Measurements from ENCODE around the gene PRKN. TPM values are rescaled to one million over a fixed set of nuclear protein-coding genes. Genes with fewer than 3 reads are reported as not detected.

PRKN gene
- total RNA-seq, 1 experiment from 2014 or later, result not detected

DNA sequence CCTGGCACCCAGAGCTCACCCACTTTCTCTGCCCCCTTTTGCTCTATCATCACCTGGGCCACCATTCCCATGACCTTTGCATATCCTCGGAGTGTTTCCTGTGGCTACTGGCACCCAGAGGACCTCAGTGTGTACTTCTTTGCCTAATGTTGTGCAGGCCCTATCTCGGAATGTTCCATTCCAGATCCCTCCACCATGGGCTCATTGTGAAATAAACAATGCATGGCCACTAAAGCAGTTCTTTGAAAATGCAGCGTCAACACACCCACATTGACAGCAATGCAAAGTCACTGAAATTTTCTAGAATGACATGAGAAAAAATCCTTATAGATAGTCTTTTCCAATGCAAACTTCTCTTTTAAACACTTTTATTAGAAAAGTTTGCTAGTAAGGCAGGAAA, 1380.8 kb downstream of the PRKN start:
- ChIA-PET POLR2A (ENCODE audit: unreplicated experiment) (no interaction called here), CTCF (no interaction called here)
- TF ChIP-seq, protein P1, sequence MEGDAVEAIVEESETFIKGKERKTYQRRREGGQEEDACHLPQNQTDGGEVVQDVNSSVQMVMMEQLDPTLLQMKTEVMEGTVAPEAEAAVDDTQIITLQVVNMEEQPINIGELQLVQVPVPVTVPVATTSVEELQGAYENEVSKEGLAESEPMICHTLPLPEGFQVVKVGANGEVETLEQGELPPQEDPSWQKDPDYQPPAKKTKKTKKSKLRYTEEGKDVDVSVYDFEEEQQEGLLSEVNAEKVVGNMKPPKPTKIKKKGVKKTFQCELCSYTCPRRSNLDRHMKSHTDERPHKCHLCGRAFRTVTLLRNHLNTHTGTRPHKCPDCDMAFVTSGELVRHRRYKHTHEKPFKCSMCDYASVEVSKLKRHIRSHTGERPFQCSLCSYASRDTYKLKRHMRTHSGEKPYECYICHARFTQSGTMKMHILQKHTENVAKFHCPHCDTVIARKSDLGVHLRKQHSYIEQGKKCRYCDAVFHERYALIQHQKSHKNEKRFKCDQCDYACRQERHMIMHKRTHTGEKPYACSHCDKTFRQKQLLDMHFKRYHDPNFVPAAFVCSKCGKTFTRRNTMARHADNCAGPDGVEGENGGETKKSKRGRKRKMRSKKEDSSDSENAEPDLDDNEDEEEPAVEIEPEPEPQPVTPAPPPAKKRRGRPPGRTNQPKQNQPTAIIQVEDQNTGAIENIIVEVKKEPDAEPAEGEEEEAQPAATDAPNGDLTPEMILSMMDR (conservative IDR thresholded peaks at IDR 0.05), result no peak
- no peak for TF ChIP-seq EZH2 (IDR thresholded peaks at IDR 0.05; ENCODE audit: low read depth)
- H3K4me2 ChIP-seq, result no peak overlapping the region
- H3K4me1 ChIP-seq (replicated peaks; ENCODE audit: insufficient read depth), result no peaks in the 10 kb centered on the region
- no peak for DNase-seq
- no peaks in the 10 kb centered on the region for H3K79me2 ChIP-seq (ENCODE audit: low read depth)
- no peaks in the 10 kb centered on the region for H3F3A ChIP-seq (ENCODE audit: insufficient read depth, low read depth)
- peaks cover 38% of the 10 kb centered on the region; the same call in 1 of the 2 replicates for H3K27me3 ChIP-seq (ENCODE audit: insufficient read depth, low read depth)
- no peaks in the 10 kb centered on the region for H4K20me1 ChIP-seq (ENCODE audit: insufficient read depth)
- no peaks in the 10 kb centered on the region for H3K9me2 ChIP-seq (ENCODE audit: insufficient read depth)
- H2AFZ ChIP-seq, result no peak overlapping the region
- no TSS peak for BruUV-seq (replicated peaks)
- no peak overlapping the region for H3K4me3 ChIP-seq
- intact Hi-C loops (cut with micrococcal nuclease; ENCODE audit: unreplicated experiment), result no loop called here
- no peaks in the 10 kb centered on the region for H3K9me3 ChIP-seq (ENCODE audit: insufficient read depth, low read depth)
- H3K27ac ChIP-seq, result no peak overlapping the region
- H3K36me3 ChIP-seq (ENCODE audit: low read depth), result no peaks in the 10 kb centered on the region

DNA sequence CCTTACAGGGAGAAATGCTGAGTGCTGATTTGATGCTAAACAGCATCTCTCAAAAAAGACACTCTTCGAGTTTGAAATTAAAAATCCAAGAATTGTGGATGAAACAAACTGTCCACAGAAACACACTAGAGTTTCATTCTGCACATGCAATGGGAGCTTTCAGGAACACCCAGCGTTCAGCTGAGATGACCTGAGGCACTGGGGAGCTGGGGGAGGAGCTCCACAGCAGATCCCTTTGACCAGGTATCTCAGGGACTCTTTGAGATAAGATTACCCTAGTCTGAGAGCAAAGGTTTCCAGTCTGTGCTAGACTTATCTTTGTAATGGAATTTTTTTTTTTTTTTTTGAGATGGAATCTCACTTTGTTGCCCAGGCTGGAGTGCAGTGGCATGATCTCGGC, 1382.9 kb downstream of the PRKN start:
- POLR2A ChIA-PET (ENCODE audit: unreplicated experiment), result no interaction called here
- H3K9me3 ChIP-seq (ENCODE audit: insufficient read depth, low read depth), result no peaks in the 10 kb centered on the region

DNA sequence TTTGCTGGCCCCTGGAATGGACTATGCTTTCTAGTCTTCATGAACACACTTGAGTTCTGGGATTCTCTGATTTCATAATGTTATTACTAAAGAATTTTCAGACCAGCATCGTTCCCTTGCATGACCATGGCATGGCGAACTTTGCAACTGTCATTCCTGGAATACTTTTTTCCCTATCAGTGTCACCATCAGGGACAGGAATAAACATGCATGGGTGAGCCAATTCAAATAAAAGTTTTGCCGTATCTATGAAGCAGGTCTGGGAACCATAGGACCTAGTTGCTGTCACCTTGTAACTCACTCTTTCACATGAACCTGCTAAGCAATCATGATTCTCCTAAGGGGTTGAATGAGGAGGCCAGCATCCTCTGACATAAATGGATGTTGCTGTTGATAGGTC, 1385.5 kb downstream of the PRKN start:
- H3K9me3 ChIP-seq (ENCODE audit: insufficient read depth, low read depth), result no peaks in the 10 kb centered on the region
- peaks cover 11% of the 10 kb centered on the region; the same call in 1 of the 2 replicates for H3K27me3 ChIP-seq (ENCODE audit: insufficient read depth, low read depth)
- no peak overlapping the region for H3K4me3 ChIP-seq
- no peak for DNase-seq
- no peaks in the 10 kb centered on the region for H3K9me2 ChIP-seq (ENCODE audit: insufficient read depth)
- no peaks in the 10 kb centered on the region for H3K79me2 ChIP-seq (ENCODE audit: low read depth)
- ChIA-PET POLR2A (ENCODE audit: unreplicated experiment) (no interaction called here), CTCF (no interaction called here)
- H3K4me2 ChIP-seq, result no peak overlapping the region
- BruUV-seq (replicated peaks), result no TSS peak
- no peaks in the 10 kb centered on the region for H3K4me1 ChIP-seq (replicated peaks; ENCODE audit: insufficient read depth)
- H2AFZ ChIP-seq, result no peak overlapping the region
- H3F3A ChIP-seq (ENCODE audit: insufficient read depth, low read depth), result no peaks in the 10 kb centered on the region
- no peaks in the 10 kb centered on the region for H4K20me1 ChIP-seq (ENCODE audit: insufficient read depth)
- H3K36me3 ChIP-seq (ENCODE audit: low read depth), result no peaks in the 10 kb centered on the region
- H3K27ac ChIP-seq, result no peak overlapping the region
- intact Hi-C loops (cut with micrococcal nuclease; ENCODE audit: unreplicated experiment), result no loop called here
- TF ChIP-seq EZH2 (IDR thresholded peaks at IDR 0.05; ENCODE audit: low read depth), result no peak
- TF ChIP-seq, protein P1 (conservative IDR thresholded peaks at IDR 0.05), result no peak

More for the DNA sequence above, 1382.9 kb downstream of the PRKN start:
- Histone ChIP-seq H4K20me1 (ENCODE audit: insufficient read depth) (no peaks in the 10 kb centered on the region), H3K4me3 (no peak overlapping the region), H3K36me3 (ENCODE audit: low read depth) (no peaks in the 10 kb centered on the region), H3K27ac (no peak overlapping the region), H2AFZ (no peak overlapping the region), H3F3A (ENCODE audit: insufficient read depth, low read depth) (no peaks in the 10 kb centered on the region), H3K9me2 (ENCODE audit: insufficient read depth) (no peaks in the 10 kb centered on the region), H3K4me2 (no peak overlapping the region), H3K4me1 (replicated peaks; ENCODE audit: insufficient read depth) (no peaks in the 10 kb centered on the region), H3K27me3 (ENCODE audit: insufficient read depth, low read depth) (peaks cover 36% of the 10 kb centered on the region; the same call in 1 of the 2 replicates), H3K79me2 (ENCODE audit: low read depth) (no peaks in the 10 kb centered on the region)
- CTCF ChIA-PET, result no interaction called here
- BruUV-seq (replicated peaks), result no TSS peak
- intact Hi-C loops (cut with micrococcal nuclease; ENCODE audit: unreplicated experiment), result no loop called here
- TF ChIP-seq, protein P1 (conservative IDR thresholded peaks at IDR 0.05), result no peak
- no peak for TF ChIP-seq EZH2 (IDR thresholded peaks at IDR 0.05; ENCODE audit: low read depth)
- DNase-seq, result no peak
